GM08714 (cell line): Measurements from ENCODE around the gene CYB5R3.

Experiments used
- H3K4me3 ChIP-seq: fragments of 200-500 bp; sonication (Bioruptor generic); 2 replicates; pipeline ENCODE4 v1.5.1; 2014; ENCODE audit warnings: mild to moderate bottlenecking, low read length, inconsistent platforms
- ZNF274 ChIP-seq: IDR thresholded peaks from 2 replicates; pipeline ENCODE4 v1.6.1; 2012; ENCODE audit warnings: mild to moderate bottlenecking, low read depth, low read length

The CYB5R3 gene

GRCh38 chr22:42649246-42650099 is at the start of gene CYB5R3:
CYB5R3 (minus strand) TSS chr22:42649392; CDS start chr22:42649315, 77 bp downstream.
- peak within 1 kb of the TSS; percentile 94 for H3K4me3 ChIP-seq
- TF ChIP-seq ZNF274: no peak

GRCh38 chr22:42697542-42698013 is 48.4 kb upstream of the CYB5R3 start:
- no peak overlapping the region for H3K4me3 ChIP-seq
- no peak for TF ChIP-seq ZNF274

- TF ChIP-seq ZNF274: no peak
- H3K4me3 ChIP-seq: no peak overlapping the region
Measured at GRCh38 chr22:42696331-42696967, 47.3 kb upstream of the CYB5R3 start.

- TF ChIP-seq ZNF274: no peak
- H3K4me3 ChIP-seq: no peak overlapping the region
Measured at GRCh38 chr22:42695294-42695693, 46.1 kb upstream of the CYB5R3 start.

DNA sequence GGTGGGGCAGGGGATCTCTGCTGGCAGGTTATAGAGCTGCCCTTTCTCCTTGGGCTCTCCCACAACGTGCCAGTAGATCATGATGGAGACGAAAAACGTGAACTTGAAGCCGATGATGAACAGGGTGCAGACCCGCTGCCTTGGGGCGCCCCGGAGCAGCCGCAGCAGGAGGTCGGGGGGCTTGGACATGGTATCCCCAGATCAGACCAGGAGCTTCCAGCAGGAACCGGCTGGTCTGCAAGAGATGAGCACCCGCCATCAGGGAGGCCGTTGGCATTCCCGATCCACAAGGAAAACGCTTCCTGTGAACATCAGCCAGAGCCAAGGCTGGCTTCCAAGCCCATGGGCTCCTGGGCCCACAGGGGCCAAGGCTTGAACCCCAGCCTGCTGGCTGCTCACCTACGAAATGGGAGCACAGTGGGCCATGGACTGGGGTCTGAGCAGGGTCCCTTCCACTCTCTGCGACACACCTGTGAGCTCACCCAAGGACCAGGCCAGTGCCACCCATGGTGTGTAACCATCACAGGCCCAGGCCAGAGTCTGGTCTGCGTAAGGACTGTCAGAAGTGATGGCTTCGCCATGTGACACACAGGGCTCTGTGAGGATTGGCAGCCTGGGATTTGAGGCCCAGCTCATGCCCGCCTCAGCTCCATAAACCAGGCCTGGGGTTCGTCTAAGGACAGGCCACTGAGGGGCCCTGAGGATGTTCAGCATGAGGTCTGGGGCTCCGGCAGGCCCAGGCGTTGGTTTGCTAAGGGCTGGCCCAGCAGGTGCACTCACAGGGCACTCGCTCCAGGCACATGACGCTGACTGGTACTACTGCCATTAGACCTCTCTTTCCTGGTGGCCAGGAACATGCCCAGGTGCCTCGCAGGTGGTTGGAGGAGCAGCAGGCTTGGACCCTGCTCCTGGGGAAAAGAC is 44.8 kb upstream of the CYB5R3 start:
- no peak overlapping the region for H3K4me3 ChIP-seq
- no peak for TF ChIP-seq ZNF274

DNA sequence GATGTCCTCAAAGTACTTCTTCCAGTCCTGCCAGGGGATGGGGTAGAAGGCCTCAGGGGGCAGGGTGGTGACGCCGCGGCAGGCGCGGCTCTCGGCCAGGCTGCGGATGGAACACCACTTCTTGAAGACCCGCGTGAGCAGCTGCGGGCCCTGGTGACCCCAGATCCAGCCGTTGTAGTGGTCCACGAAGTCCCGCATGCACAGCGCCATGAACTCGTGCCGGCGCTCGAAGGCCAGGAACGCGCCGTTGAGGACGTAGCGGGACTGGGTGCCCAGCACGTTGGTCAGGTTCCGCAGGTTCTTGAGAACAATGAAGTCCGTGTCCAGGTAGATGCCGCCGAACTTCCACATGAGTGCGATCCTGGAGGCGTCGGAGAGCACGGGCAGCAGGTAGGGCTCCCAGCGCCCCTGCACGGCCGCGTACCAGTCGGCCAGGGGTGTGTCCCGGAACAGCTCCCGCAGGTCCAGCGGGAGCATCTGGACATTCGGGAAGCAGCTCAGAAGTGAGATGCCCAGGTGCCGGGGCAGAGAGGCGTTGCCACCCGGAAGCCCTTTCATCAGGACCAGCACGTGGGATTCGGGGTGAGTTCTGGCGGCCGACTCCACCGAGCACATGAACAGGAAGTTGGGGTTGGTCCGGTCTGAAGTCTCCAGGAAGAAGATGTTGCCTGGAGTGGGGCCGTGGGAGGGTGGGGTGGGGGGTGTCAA is 44.0 kb upstream of the CYB5R3 start:
- TF ChIP-seq ZNF274: no peak

GRCh38 chr22:42692239-42693054 is 43.3 kb upstream of the CYB5R3 start:
- no peak overlapping the region for H3K4me3 ChIP-seq

More for the DNA sequence above, 44.0 kb upstream of the CYB5R3 start:
- H3K4me3 ChIP-seq: no peak overlapping the region

DNA sequence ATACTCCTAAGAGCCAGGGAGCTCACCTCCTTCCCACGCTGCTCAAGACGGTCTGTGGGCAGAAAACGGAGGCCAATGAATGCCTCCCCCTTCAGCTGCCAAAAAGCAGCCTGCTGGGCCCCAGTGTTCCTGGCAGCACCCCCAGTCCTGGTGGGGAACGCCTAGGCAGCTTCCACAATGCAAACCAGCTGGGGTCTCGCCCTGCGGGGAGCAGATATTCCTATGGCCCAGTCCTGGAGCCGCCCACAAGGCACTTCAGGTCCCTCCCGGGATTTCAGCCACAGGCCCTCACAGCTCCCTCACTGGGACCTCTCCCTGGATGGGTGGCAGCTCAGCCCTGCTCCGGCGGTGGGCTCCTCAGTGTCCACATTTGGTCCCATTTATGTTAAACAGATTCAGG is 42.2 kb upstream of the CYB5R3 start:
- TF ChIP-seq ZNF274: no peak
- no peak overlapping the region for H3K4me3 ChIP-seq

More at GRCh38 chr22:42692239-42693054, 43.3 kb upstream of the CYB5R3 start:
- no peak for TF ChIP-seq ZNF274

DNA sequence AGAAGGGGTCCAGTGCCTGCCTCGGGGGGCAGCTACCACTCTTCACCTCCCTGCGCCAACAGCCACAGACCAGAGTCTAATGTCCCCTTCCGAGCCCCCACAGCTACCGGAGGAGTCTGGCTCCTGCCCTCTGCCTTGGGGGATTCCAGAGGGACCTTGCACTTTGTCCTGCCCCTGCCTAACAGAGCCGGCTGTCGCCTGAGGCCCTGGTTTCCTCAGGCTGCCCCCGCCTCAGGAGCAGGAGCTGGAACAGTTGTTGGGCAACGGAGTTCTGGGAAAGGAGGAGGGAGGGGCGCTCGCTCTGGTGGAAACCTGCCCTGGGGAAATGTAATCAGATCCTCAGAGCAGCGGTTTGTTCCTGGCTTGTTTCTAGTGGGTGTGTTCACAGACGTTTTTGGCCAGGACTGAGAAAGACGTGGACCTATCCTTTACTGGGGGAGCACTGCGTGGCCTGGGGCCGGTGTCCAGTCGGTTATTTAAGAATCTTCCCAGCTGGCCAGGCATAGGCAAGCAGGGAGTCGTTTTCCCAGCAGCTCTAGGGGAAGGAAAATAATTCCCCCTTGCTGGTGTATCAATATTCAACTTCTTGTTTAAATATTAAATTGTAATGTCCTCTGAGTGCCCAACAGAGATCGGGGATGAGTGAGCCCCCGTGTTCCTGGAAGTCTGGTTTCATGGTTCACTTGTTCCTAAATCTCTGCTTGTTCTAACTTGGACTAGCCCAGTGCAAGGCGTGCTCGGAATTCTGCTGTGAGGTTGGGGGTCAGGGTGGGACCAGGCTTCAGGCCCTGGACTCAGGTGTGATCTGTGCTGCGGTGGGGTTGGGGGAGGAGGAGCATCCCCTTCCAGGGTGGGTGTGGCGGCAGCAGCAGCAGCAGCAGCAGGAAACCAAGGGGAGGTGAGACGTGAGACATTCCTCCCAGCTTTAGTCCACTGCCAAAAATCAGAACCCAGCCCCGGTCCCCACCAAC is 39.3 kb upstream of the CYB5R3 start:
- no peak for TF ChIP-seq ZNF274
- H3K4me3 ChIP-seq: no peak overlapping the region

- TF ChIP-seq ZNF274: no peak
- H3K4me3 ChIP-seq: no peak overlapping the region
Measured at GRCh38 chr22:42686756-42687491, 37.7 kb upstream of the CYB5R3 start.

DNA sequence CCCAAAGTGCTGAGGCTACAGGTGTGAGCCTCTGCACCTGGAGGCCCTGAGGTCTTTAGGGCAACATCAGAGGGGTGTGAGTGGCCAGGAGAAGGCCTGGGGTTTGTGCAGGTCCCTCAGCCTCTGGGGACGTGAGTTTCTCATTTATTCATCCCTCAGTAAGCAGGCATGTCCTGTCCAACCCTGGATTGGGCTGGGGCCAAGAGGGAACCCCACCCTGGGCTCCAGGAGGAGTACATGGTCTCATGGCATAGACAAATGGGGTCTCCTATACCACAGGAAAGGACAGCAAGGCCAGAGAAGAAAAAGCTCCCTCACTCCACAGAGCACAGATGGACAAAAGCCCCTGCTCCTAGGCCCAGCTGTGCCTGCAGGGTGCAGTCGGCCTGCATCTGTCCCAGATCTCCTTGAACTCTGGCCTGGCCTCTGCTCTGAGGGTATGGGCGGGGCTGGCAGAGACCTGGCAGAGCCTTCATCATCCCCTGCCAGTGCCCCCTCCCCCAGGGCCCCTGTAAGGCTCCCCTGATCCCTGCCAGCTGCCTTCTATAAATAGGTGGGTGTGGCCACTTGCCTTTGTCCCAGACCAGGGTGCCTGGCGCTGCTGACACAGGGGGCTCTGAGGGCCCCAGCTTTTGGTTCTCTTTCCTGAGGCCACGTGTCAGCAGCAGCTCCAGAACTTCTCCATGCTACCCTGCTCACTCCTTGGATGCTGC is 36.9 kb upstream of the CYB5R3 start:
- no peak for TF ChIP-seq ZNF274
- H3K4me3 ChIP-seq: no peak overlapping the region
